Gastrocnemius medialis (tissue), 4 donors: ENCODE data around the gene ZNF490. TPM values are rescaled to one million over a fixed set of nuclear protein-coding genes. Genes with fewer than 3 reads are reported as not detected.

Source experiments
- ATAC-seq, 2 donors: fragments of 150-250 bp; one replicate each; pipeline ENCODE4 v1.9.1; 2016
- DNase-seq, 2 donors: peaks; one replicate each; pipeline ENCODE4 v3.0.0-alpha.2; 2019
- H3K27ac ChIP-seq, 4 donors: fragments of 200-600 bp; sonication (generic); 1 replicate in 1 of 4; 2 replicates in 3 of 4; pipeline ENCODE4 v1.5.1; 2016 to 2018; ENCODE audit warnings: mild to moderate bottlenecking in 2 of 4, moderate library complexity in 1 of 4
- H3K27me3 ChIP-seq, 3 donors: fragments of 200-600 bp; sonication (generic) in 2 of 3; 1 replicate in 1 of 3; 2 replicates in 2 of 3; pipeline versions ENCODE4 v1.5.1 to v1.6.0; 2016 to 2019; ENCODE audit warnings: mild to moderate bottlenecking in 1 of 3, moderate library complexity in 1 of 3
- H3K36me3 ChIP-seq, 2 donors: fragments of 200-600 bp; sonication (generic) in 1 of 2; one replicate each; pipeline ENCODE4 v1.5.1; 2017 to 2018
- H3K4me1 ChIP-seq, 2 donors: fragments of 200-600 bp; sonication (generic) in 1 of 2; one replicate each; pipeline ENCODE4 v1.5.1; 2016 to 2017; ENCODE audit warnings: mild to moderate bottlenecking in 2 of 2
- H3K4me3 ChIP-seq, 4 donors: fragments of 200-600 bp; sonication (generic) in 3 of 4; 1 replicate in 1 of 4; 2 replicates in 3 of 4; pipeline ENCODE4 v1.5.1; 2016 to 2019; ENCODE audit warnings: mild to moderate bottlenecking in 2 of 4
- H3K9me3 ChIP-seq, 3 donors: fragments of 200-600 bp; sonication (generic) in 2 of 3; 1 replicate in 1 of 3; 2 replicates in 2 of 3; pipeline ENCODE4 v1.5.1; 2016 to 2019
- POLR2A ChIP-seq, 2 donors: fragments of 450-650 bp; IDR thresholded peaks; one replicate each; pipeline ENCODE4 v1.6.1; 2017; ENCODE audit warnings: antibody characterized with exemption in 2 of 2, mild to moderate bottlenecking in 2 of 2, moderate library complexity in 2 of 2
- in situ Hi-C, 4 donors: fragments of 200-750 bp; cut with MboI; loops; one replicate each; pipeline versions ENCODE4 v1.15.0 to v1.8.0; 2017; ENCODE audit warnings: low sequenced_read_pairs in 4 of 4
- intact Hi-C: fragments of 100-400 bp; cut with DNase I; formaldehyde crosslinking; loops from one replicate; pipeline ENCODE4 v1.15.1; 2023; ENCODE audit warnings: low total_unique reads
- total RNA-seq, 4 donors: library from RNA; depleted of rRNA; stranded (reverse); fragments of >200 nt; gene quantifications; one replicate each; pipeline versions ENCODE4 v1.1.0 to v1.2.3, GENCODE V29; 2016
- TF ChIP-seq, protein P1 (sequence below), 5 experiments: fragments of 450-650 bp in 3 of 5; fragments of 200-600 bp in 2 of 5; sonication (generic) in 2 of 5; IDR thresholded peaks in 4 of 5; conservative IDR thresholded peaks in 1 of 5; 1 replicate in 4 of 5; 2 replicates in 1 of 5; pipeline ENCODE4 v1.5.1; 2016 to 2019; ENCODE audit warnings: antibody characterized with exemption in 5 of 5, mild to moderate bottlenecking in 3 of 5, moderate library complexity in 3 of 5

ZNF490 gene
- total RNA-seq, 4 donors from 2014 or later: 2.5 to 4.9 (median 2.9) TPM

DNA sequence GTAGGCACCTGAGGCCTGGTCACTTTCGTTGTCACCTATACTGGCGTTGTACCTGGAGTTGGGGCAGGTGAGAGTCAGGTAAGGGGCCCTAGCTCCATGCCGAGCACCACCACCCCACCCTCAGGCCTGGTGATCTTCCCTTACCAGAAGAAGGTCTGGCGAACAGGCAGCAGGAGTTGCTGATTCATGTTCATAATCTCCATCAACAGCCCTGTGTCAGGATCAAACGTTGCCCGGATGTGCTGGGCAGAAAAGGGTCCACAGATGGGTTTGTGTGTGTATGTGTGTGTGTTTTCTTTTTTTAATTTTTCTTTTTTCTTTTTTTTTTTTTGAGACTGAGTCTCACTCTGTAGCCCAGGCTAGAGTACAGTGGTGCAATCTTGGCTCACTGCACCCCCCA, 41.6 kb upstream of the ZNF490 start:
- H3K4me3 ChIP-seq: no peak overlapping the region
- ATAC-seq (no peak), DNase-seq (no peak)
- no peaks in the 10 kb centered on the region for H3K9me3 ChIP-seq
- no peaks in the 10 kb centered on the region for H3K27me3 ChIP-seq
- TF ChIP-seq, protein P1, sequence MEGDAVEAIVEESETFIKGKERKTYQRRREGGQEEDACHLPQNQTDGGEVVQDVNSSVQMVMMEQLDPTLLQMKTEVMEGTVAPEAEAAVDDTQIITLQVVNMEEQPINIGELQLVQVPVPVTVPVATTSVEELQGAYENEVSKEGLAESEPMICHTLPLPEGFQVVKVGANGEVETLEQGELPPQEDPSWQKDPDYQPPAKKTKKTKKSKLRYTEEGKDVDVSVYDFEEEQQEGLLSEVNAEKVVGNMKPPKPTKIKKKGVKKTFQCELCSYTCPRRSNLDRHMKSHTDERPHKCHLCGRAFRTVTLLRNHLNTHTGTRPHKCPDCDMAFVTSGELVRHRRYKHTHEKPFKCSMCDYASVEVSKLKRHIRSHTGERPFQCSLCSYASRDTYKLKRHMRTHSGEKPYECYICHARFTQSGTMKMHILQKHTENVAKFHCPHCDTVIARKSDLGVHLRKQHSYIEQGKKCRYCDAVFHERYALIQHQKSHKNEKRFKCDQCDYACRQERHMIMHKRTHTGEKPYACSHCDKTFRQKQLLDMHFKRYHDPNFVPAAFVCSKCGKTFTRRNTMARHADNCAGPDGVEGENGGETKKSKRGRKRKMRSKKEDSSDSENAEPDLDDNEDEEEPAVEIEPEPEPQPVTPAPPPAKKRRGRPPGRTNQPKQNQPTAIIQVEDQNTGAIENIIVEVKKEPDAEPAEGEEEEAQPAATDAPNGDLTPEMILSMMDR (IDR thresholded peaks at IDR 0.05 in 4 of 5, conservative IDR thresholded peaks at IDR 0.05 in 1 of 5): no peak
- no peak for TF ChIP-seq POLR2A (IDR thresholded peaks at IDR 0.05)
- no peak overlapping the region for H3K27ac ChIP-seq
- peaks cover 0 to 29% of the 10 kb centered on the region in 2 donors for H3K36me3 ChIP-seq
- in situ Hi-C loops (no loop called here), intact Hi-C loops (no loop called here)
- H3K4me1 ChIP-seq: peaks cover 3 to 9% of the 10 kb centered on the region in 2 donors

DNA sequence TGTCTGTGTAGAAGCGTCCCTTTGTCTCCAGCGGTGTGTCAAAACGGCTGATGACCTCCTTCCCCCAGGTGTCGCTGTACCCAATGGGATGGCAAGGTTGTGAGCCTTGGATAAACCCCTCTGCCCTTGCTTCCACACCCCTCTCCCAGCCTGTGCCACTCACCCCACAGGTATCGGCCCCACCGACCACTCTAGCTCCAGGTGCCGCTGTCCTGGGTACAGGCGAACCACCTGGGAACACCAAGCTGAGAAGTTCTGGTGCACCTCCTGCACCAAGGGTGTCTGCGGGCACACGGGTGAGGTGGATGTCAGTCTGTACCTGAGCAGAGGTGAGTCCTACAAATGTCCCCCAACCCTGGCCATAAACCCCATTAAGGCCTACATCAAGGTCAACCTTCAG, 39.3 kb upstream of the ZNF490 start:
- Histone ChIP-seq H3K27me3 (no peaks in the 10 kb centered on the region), H3K4me3 (no peak overlapping the region), H3K27ac (no peak overlapping the region), H3K36me3 (peaks cover 0 to 14% of the 10 kb centered on the region in 2 donors), H3K4me1 (peaks cover 3 to 9% of the 10 kb centered on the region in 2 donors), H3K9me3 (no peaks in the 10 kb centered on the region)
- TF ChIP-seq, protein P1 (IDR thresholded peaks at IDR 0.05 in 4 of 5, conservative IDR thresholded peaks at IDR 0.05 in 1 of 5): no peak
- no peak for TF ChIP-seq POLR2A (IDR thresholded peaks at IDR 0.05)
- DNase-seq (no peak), ATAC-seq (no peak)
- intact Hi-C loops: no loop called here
- in situ Hi-C loops: no loop called here

DNA sequence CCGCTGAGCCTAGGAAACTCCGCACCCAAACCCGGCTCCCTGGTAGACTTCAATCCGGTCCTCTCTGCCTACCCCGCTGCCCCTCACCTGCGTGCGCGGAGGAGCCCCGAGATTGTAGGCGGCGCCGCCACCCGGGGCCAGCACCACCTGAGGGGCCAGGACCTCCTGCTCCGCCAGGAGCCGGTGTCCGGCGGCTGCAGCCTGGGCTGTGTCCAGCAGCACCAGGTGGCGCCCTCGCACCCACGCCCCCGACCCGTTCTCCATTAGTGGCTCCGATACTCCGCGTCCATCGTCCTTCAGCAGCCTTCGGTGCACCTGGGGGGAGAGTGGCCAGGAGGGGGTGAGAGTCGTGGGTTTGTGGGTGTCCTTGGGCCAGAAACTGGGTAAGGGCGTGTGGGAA, 37.5 kb upstream of the ZNF490 start:
- H3K27ac ChIP-seq: no peak overlapping the region
- in situ Hi-C loops (no loop called here), intact Hi-C loops (no loop called here)
- peaks cover 0 to 4% of the 10 kb centered on the region in 2 donors for H3K36me3 ChIP-seq
- H3K4me1 ChIP-seq: peaks cover 3 to 9% of the 10 kb centered on the region in 2 donors
- ATAC-seq: no peak
- peak overlapping the region; percentile 27 to 56 (median 48) for H3K4me3 ChIP-seq
- TF ChIP-seq, protein P1 (IDR thresholded peaks at IDR 0.05 in 4 of 5, conservative IDR thresholded peaks at IDR 0.05 in 1 of 5): peak in 1 of 5 experiments; percentile 11
- TF ChIP-seq POLR2A (IDR thresholded peaks at IDR 0.05): no peak
- H3K9me3 ChIP-seq: no peaks in the 10 kb centered on the region
- no peak for DNase-seq
- no peaks in the 10 kb centered on the region for H3K27me3 ChIP-seq

DNA sequence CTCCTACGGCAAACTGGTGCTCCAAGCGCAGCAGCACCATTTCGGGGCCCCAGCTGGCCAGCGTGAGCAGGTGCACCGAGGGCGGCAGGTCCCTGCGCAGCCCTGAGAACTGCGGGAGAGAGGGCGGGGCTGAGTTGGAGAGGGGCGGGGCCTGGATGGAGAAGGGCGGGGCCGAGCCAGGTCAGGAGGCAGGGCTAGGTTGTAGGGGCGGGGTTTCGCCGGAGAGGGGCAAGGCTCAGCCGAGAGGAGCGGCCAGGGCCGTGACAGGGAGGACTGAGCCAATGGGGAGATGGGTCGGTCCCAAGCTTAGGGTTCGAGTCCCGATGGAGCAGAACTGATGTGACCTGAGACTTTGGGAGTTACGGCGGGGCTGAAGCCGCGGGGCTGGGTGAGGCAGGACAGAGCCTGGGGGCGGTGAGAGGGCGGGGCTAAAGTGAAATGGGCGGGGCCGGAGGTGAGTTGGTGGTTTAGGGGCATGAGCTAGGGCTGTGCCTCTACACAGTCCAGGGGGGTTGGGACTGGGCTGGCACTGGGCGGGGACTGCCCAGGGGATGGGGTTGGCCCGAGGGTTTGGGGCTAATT, 37.0 kb upstream of the ZNF490 start:
- DNase-seq (peak; percentile 21 to 62), ATAC-seq (peak; percentile 61 to 86)
- intact Hi-C loops: no loop called here

More for the DNA sequence above, 37.0 kb upstream of the ZNF490 start:
- TF ChIP-seq, protein P1 (IDR thresholded peaks at IDR 0.05 in 4 of 5, conservative IDR thresholded peaks at IDR 0.05 in 1 of 5): no peak
- TF ChIP-seq POLR2A (IDR thresholded peaks at IDR 0.05): no peak
- Histone ChIP-seq H3K36me3 (peaks cover 0 to 3% of the 10 kb centered on the region in 2 donors), H3K4me1 (peaks cover 3 to 9% of the 10 kb centered on the region in 2 donors), H3K9me3 (no peaks in the 10 kb centered on the region), H3K27ac (no peak overlapping the region), H3K4me3 (peak overlapping the region; percentile 27 to 56 (median 48)), H3K27me3 (no peaks in the 10 kb centered on the region)
- in situ Hi-C loops: no loop called here
